Loucy (cell line): ENCODE data around the gene ALDH1L1.

Experiments
- H2AFZ ChIP-seq: fragments of 200-600 bp; sonication (generic); 2 replicates; pipeline ENCODE4 v1.6.0; 2016; ENCODE audit warnings: antibody characterized with exemption, mild to moderate bottlenecking, low read length, moderate library complexity
- H3F3A ChIP-seq: fragments of 200-600 bp; 2 replicates; pipeline ENCODE4 v1.6.0; 2016; ENCODE audit warnings: antibody characterized with exemption, low read depth, mild to moderate bottlenecking
- H3K27me3 ChIP-seq: fragments of 200-600 bp; sonication (generic); 2 replicates; pipeline ENCODE4 v1.6.1; 2014; ENCODE audit warnings: low read length, mild to moderate bottlenecking; ENCODE audit not compliant: insufficient read depth, poor library complexity, severe bottlenecking
- H3K36me3 ChIP-seq: fragments of 200-600 bp; sonication (generic); 2 replicates; pipeline ENCODE4 v1.6.1; 2016; ENCODE audit warnings: low read length; ENCODE audit not compliant: insufficient read depth
- H3K4me1 ChIP-seq: fragments of 200-600 bp; sonication (generic); 2 replicates; pipeline ENCODE4 v1.5.1; 2014; ENCODE audit warnings: low read length, mild to moderate bottlenecking; ENCODE audit not compliant: insufficient read depth, poor library complexity, severe bottlenecking
- H3K4me2 ChIP-seq: fragments of 200-600 bp; sonication (generic); 2 replicates; pipeline ENCODE4 v1.6.0; 2014; ENCODE audit warnings: antibody characterized with exemption, low read length, low read depth, mild to moderate bottlenecking; ENCODE audit not compliant: poor library complexity, severe bottlenecking
- H3K4me3 ChIP-seq: fragments of 200-600 bp; sonication (generic); 2 replicates; pipeline ENCODE4 v1.5.1; 2014; ENCODE audit warnings: low read length, mild to moderate bottlenecking, mixed read lengths; ENCODE audit not compliant: poor library complexity, severe bottlenecking
- H3K79me2 ChIP-seq: fragments of 200-600 bp; sonication (generic); 2 replicates; pipeline ENCODE4 v1.6.1; 2014; ENCODE audit warnings: low read length; ENCODE audit not compliant: insufficient read depth
- H3K9ac ChIP-seq: fragments of 200-600 bp; sonication (generic); 2 replicates; pipeline ENCODE4 v1.6.0; 2014; ENCODE audit warnings: mild to moderate bottlenecking, low read depth, low read length, moderate library complexity; ENCODE audit not compliant: poor library complexity, severe bottlenecking
- H3K9me2 ChIP-seq: fragments of 200-600 bp; sonication (generic); replicated peaks from 2 replicates; pipeline ENCODE4 v1.6.1; 2016; ENCODE audit warnings: low read depth, low read length, mixed read lengths
- H3K9me3 ChIP-seq: fragments of 200-600 bp; sonication (generic); 2 replicates; pipeline ENCODE4 v1.6.1; 2014; ENCODE audit warnings: mild to moderate bottlenecking, antibody characterized with exemption, low read length, low read depth; ENCODE audit not compliant: insufficient read depth
- H4K20me1 ChIP-seq: fragments of 200-600 bp; sonication (generic); 2 replicates; pipeline ENCODE4 v1.6.0; 2014; ENCODE audit warnings: antibody characterized with exemption, low read length, mild to moderate bottlenecking; ENCODE audit not compliant: insufficient read depth, poor library complexity, severe bottlenecking
- EZH2phosphoT487 ChIP-seq: fragments of 200-600 bp; IDR thresholded peaks from 2 replicates; pipeline ENCODE4 v1.6.1; 2018; ENCODE audit warnings: antibody characterized with exemption, mild to moderate bottlenecking, moderate library complexity, borderline replicate concordance
- TF ChIP-seq, protein P1 (sequence below): fragments of 200-600 bp; sonication (generic); conservative IDR thresholded peaks from 2 replicates; pipeline ENCODE4 v1.5.1; 2014; ENCODE audit warnings: mild to moderate bottlenecking, antibody characterized with exemption, low read length

The ALDH1L1 gene

DNA sequence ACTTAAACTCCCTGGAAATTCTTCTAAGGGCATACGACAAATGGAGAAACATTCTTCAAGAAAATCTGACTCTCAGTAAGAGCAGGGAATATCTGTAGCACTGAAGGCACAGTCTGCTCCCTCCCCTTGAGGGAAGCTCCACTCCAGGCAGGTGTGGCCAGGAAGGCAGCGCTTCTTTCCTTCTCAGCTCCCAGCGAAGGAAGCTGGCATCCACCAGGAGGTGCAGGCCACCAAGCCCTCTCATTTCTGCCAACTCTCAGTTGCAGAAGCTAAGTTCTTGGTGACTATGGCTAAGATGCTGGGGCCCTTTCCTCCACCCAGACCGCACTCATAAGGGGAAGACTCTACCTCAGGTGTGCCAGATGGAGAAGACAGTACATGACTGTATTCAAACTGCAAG lies 58.8 kb downstream of the ALDH1L1 start:
- TF ChIP-seq EZH2phosphoT487, result no peak
- TF ChIP-seq, protein P1, sequence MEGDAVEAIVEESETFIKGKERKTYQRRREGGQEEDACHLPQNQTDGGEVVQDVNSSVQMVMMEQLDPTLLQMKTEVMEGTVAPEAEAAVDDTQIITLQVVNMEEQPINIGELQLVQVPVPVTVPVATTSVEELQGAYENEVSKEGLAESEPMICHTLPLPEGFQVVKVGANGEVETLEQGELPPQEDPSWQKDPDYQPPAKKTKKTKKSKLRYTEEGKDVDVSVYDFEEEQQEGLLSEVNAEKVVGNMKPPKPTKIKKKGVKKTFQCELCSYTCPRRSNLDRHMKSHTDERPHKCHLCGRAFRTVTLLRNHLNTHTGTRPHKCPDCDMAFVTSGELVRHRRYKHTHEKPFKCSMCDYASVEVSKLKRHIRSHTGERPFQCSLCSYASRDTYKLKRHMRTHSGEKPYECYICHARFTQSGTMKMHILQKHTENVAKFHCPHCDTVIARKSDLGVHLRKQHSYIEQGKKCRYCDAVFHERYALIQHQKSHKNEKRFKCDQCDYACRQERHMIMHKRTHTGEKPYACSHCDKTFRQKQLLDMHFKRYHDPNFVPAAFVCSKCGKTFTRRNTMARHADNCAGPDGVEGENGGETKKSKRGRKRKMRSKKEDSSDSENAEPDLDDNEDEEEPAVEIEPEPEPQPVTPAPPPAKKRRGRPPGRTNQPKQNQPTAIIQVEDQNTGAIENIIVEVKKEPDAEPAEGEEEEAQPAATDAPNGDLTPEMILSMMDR, result no peak
- Histone ChIP-seq H3K4me2 (no peak overlapping the region), H3K9me3 (no peaks in the 10 kb centered on the region), H3K9me2 (no peaks in the 10 kb centered on the region), H3K9ac (no peak overlapping the region), H3K4me1 (no peaks in the 10 kb centered on the region), H3K79me2 (no peaks in the 10 kb centered on the region), H2AFZ (no peak overlapping the region), H3K27me3 (no peaks in the 10 kb centered on the region), H3K36me3 (no peaks in the 10 kb centered on the region), H3K4me3 (no peak overlapping the region), H4K20me1 (no peaks in the 10 kb centered on the region), H3F3A (no peaks in the 10 kb centered on the region)

DNA sequence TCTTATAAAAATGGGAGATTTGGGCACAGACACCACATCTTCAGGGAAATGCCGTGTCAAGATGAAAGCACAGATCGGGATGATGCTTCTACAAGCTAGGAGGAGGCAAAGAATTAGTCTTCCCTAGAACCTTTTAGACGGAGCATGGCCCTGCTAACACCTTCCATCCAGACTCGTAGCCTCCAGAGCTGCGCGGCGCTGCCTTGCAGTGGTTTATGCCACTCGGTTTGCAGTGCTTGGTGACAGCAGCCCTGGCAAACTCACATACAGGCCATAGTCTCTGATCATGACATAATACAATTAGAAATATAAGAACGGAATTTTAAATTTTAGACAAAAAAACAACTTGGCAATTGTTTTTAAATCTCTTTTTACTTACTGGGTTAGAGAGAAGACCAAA lies 59.3 kb downstream of the ALDH1L1 start:
- Histone ChIP-seq H3K36me3 (no peaks in the 10 kb centered on the region), H2AFZ (no peak overlapping the region), H3K27me3 (no peaks in the 10 kb centered on the region), H3K79me2 (no peaks in the 10 kb centered on the region), H3K9me2 (no peaks in the 10 kb centered on the region), H3K4me3 (no peak overlapping the region), H4K20me1 (no peaks in the 10 kb centered on the region), H3K4me2 (no peak overlapping the region), H3K9me3 (no peaks in the 10 kb centered on the region), H3K4me1 (no peaks in the 10 kb centered on the region), H3K9ac (no peak overlapping the region), H3F3A (no peaks in the 10 kb centered on the region)
- no peak for TF ChIP-seq EZH2phosphoT487
- TF ChIP-seq, protein P1, result no peak

DNA sequence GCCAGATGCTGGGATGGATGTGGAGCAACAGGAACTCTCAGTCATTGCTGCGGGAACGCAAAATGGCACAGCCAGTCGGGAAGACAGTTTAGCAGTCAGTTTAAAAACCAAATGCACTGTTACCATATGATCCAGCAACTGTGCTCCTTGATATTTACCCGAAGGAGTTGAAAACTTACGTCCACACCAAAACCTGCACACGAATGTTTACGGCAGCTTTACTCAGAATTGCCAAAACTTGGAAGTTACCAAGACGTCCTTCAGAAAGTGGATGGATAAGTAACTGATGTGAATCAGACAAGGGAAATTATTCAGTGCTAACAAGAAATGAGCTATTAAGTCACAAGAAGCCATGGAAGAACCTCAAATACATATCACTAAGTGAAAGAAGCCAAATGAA lies 60.4 kb downstream of the ALDH1L1 start:
- H2AFZ ChIP-seq, result no peak overlapping the region
- TF ChIP-seq, protein P1, result no peak
- TF ChIP-seq EZH2phosphoT487, result no peak

More for the DNA sequence above, 60.4 kb downstream of the ALDH1L1 start:
- H3K4me1 ChIP-seq, result no peaks in the 10 kb centered on the region
- H3K9ac ChIP-seq, result no peak overlapping the region
- H3K9me3 ChIP-seq, result no peaks in the 10 kb centered on the region
- H3K79me2 ChIP-seq, result no peaks in the 10 kb centered on the region
- H3K4me3 ChIP-seq, result no peak overlapping the region
- H3F3A ChIP-seq, result no peaks in the 10 kb centered on the region
- no peak overlapping the region for H3K4me2 ChIP-seq
- no peaks in the 10 kb centered on the region for H3K27me3 ChIP-seq
- no peaks in the 10 kb centered on the region for H3K36me3 ChIP-seq
- no peaks in the 10 kb centered on the region for H3K9me2 ChIP-seq
- H4K20me1 ChIP-seq, result no peaks in the 10 kb centered on the region
